ENCODE data around the gene PARD3B.
"Not testable (repeated sequence)": the region's sequence is repeated elsewhere in the genome, so short reads cannot be mapped to it uniquely, and the experiment has no call there.

PARD3B gene

GRCh38 chr2:204538182-204539018 is 6.9 kb upstream of the PARD3B start:
- DNase-seq (ENCODE audit: insufficient read length, low spot score) (no peak), FAIRE-seq (no peak)

GRCh38 chr2:204539019-204539385 is 6.3 kb upstream of the PARD3B start:
- FAIRE-seq (no peak), DNase-seq (ENCODE audit: insufficient read length, low spot score) (no peak)

- FAIRE-seq (no peak), DNase-seq (ENCODE audit: insufficient read length, low spot score) (no peak)
Measured at GRCh38 chr2:204541637-204542036, 3.6 kb upstream of the PARD3B start.

GRCh38 chr2:204542982-204543608 is 2.2 kb upstream of the PARD3B start:
- no peak for DNase-seq (ENCODE audit: insufficient read length, low spot score)
- no peak for FAIRE-seq

GRCh38 chr2:204545861-204546735 is 823 bp downstream of the PARD3B start:
- no peak for FAIRE-seq

GRCh38 chr2:204550751-204551511 is 5.7 kb downstream of the PARD3B start:
- DNase-seq (ENCODE audit: insufficient read length, low spot score) (no peak), FAIRE-seq (no peak)

More at GRCh38 chr2:204545861-204546735, 823 bp downstream of the PARD3B start:
- DNase-seq (ENCODE audit: insufficient read length, low spot score) = no peak

GRCh38 chr2:204551512-204551863 is 6.2 kb downstream of the PARD3B start:
- no peak for FAIRE-seq

GRCh38 chr2:204557604-204558003 is 12.3 kb downstream of the PARD3B start:
- FAIRE-seq = no peak
- no peak for DNase-seq (ENCODE audit: insufficient read length, low spot score)

More at GRCh38 chr2:204551512-204551863, 6.2 kb downstream of the PARD3B start:
- DNase-seq (ENCODE audit: insufficient read length, low spot score) = no peak

- FAIRE-seq; DNase-seq (ENCODE audit: insufficient read length, low spot score): not testable (repeated sequence)
Measured at GRCh38 chr2:204559358-204559757, 14.1 kb downstream of the PARD3B start.

GRCh38 chr2:204560902-204561301 is 15.6 kb downstream of the PARD3B start:
- FAIRE-seq (no peak), DNase-seq (ENCODE audit: insufficient read length, low spot score) (no peak)

GRCh38 chr2:204561771-204562170 is 16.5 kb downstream of the PARD3B start:
- DNase-seq (ENCODE audit: insufficient read length, low spot score) (no peak), FAIRE-seq (no peak)

GRCh38 chr2:204566439-204566838 is 21.2 kb downstream of the PARD3B start:
- DNase-seq (ENCODE audit: insufficient read length, low spot score) = no peak
- no peak for FAIRE-seq

GRCh38 chr2:204570421-204570820 is 25.1 kb downstream of the PARD3B start:
- DNase-seq (ENCODE audit: insufficient read length, low spot score) (no peak), FAIRE-seq (no peak)

GRCh38 chr2:204571041-204571440 is 25.8 kb downstream of the PARD3B start:
- FAIRE-seq = no peak

GRCh38 chr2:204571911-204572310 is 26.6 kb downstream of the PARD3B start:
- FAIRE-seq = no peak
- no peak for DNase-seq (ENCODE audit: insufficient read length, low spot score)

More at GRCh38 chr2:204571041-204571440, 25.8 kb downstream of the PARD3B start:
- no peak for DNase-seq (ENCODE audit: insufficient read length, low spot score)

- FAIRE-seq = no peak
- DNase-seq (ENCODE audit: insufficient read length, low spot score) = no peak
Measured at GRCh38 chr2:204573221-204573620, 27.9 kb downstream of the PARD3B start.

GRCh38 chr2:204574486-204574885 is 29.2 kb downstream of the PARD3B start:
- DNase-seq (ENCODE audit: insufficient read length, low spot score) (no peak), FAIRE-seq (no peak)

- FAIRE-seq (no peak), DNase-seq (ENCODE audit: insufficient read length, low spot score) (no peak)
Measured at GRCh38 chr2:204575463-204575862, 30.2 kb downstream of the PARD3B start.

- no peak for DNase-seq (ENCODE audit: insufficient read length, low spot score)
- no peak for FAIRE-seq
Measured at GRCh38 chr2:204576362-204576979, 31.2 kb downstream of the PARD3B start.
